ENCODE measurements around the gene SLC8A1. TPM values are rescaled to one million over a fixed set of nuclear protein-coding genes. Genes with fewer than 3 reads are reported as not detected.

SLC8A1 gene
- total RNA-seq, 3 donors from 2014 or later = 8.2 to 14.2 (median 12.2) TPM

GRCh38 chr2:40380721-40381120, 71.2 kb downstream of the SLC8A1 start:
- no peak overlapping the region for H3K4me3 ChIP-seq
- intact Hi-C loops (cut with DNase I; ENCODE audit: low total_unique reads) = no loop called here
- H3K4me1 ChIP-seq = no peaks in the 10 kb centered on the region
- peaks cover 6 to 17% of the 10 kb centered on the region in 2 donors for H3K9me3 ChIP-seq
- DNase-seq (ENCODE audit: low spot score in 2 of 2) = no peak
- H3K27me3 ChIP-seq = no peaks in the 10 kb centered on the region
- H3K36me3 ChIP-seq = no peaks in the 10 kb centered on the region
- TF ChIP-seq POLR2A (IDR thresholded peaks at IDR 0.05) (no peak), CTCF (IDR thresholded peaks at IDR 0.05) (no peak), POLR2AphosphoS5 (IDR thresholded peaks at IDR 0.05) (no peak)
- no peak overlapping the region for H3K27ac ChIP-seq

- intact Hi-C loops (cut with DNase I; ENCODE audit: low total_unique reads) = no loop called here
- Histone ChIP-seq H3K27ac (no peak overlapping the region), H3K36me3 (no peaks in the 10 kb centered on the region), H3K27me3 (no peaks in the 10 kb centered on the region), H3K4me3 (no peak overlapping the region), H3K4me1 (no peaks in the 10 kb centered on the region), H3K9me3 (peaks cover 6 to 17% of the 10 kb centered on the region in 2 donors)
- no peak for DNase-seq (ENCODE audit: low spot score in 2 of 2)
- TF ChIP-seq POLR2AphosphoS5 (IDR thresholded peaks at IDR 0.05) = no peak
- TF ChIP-seq CTCF (IDR thresholded peaks at IDR 0.05) = no peak
These were observed 71.8 kb downstream of the SLC8A1 start for GRCh38 chr2:40380041-40380440.

- Histone ChIP-seq H3K4me3 (no peak overlapping the region), H3K27ac (no peak overlapping the region), H3K9me3 (no peaks in the 10 kb centered on the region), H3K4me1 (no peaks in the 10 kb centered on the region), H3K27me3 (no peaks in the 10 kb centered on the region), H3K36me3 (no peaks in the 10 kb centered on the region)
- TF ChIP-seq POLR2AphosphoS5 (IDR thresholded peaks at IDR 0.05) (no peak), CTCF (IDR thresholded peaks at IDR 0.05) (no peak), POLR2A (IDR thresholded peaks at IDR 0.05) (no peak)
- intact Hi-C loops (cut with DNase I; ENCODE audit: low total_unique reads) = no loop called here
- DNase-seq (ENCODE audit: low spot score in 2 of 2) = no peak
These were observed 77.2 kb downstream of the SLC8A1 start for GRCh38 chr2:40374543-40375240.

- Histone ChIP-seq H3K27me3 (no peaks in the 10 kb centered on the region), H3K36me3 (no peaks in the 10 kb centered on the region), H3K4me1 (no peaks in the 10 kb centered on the region), H3K27ac (no peak overlapping the region), H3K9me3 (no peaks in the 10 kb centered on the region), H3K4me3 (no peak overlapping the region)
- intact Hi-C loops (cut with DNase I; ENCODE audit: low total_unique reads) = no loop called here
- no peak for TF ChIP-seq POLR2AphosphoS5 (IDR thresholded peaks at IDR 0.05)
- TF ChIP-seq POLR2A (IDR thresholded peaks at IDR 0.05) = no peak
- no peak for TF ChIP-seq CTCF (IDR thresholded peaks at IDR 0.05)
- no peak for DNase-seq (ENCODE audit: low spot score in 2 of 2)
These were observed 78.8 kb downstream of the SLC8A1 start for GRCh38 chr2:40373111-40373510.

- TF ChIP-seq CTCF (IDR thresholded peaks at IDR 0.05) = no peak
- TF ChIP-seq POLR2A (IDR thresholded peaks at IDR 0.05) = no peak
- TF ChIP-seq POLR2AphosphoS5 (IDR thresholded peaks at IDR 0.05) = no peak
- no peak overlapping the region for H3K27ac ChIP-seq
These were observed 79.5 kb downstream of the SLC8A1 start for GRCh38 chr2:40372283-40372985.

More at GRCh38 chr2:40372283-40372985, 79.5 kb downstream of the SLC8A1 start:
- Histone ChIP-seq H3K36me3 (no peaks in the 10 kb centered on the region), H3K4me3 (no peak overlapping the region), H3K4me1 (no peaks in the 10 kb centered on the region), H3K9me3 (no peaks in the 10 kb centered on the region), H3K27me3 (no peaks in the 10 kb centered on the region)
- intact Hi-C loops (cut with DNase I; ENCODE audit: low total_unique reads) = no loop called here
- DNase-seq (ENCODE audit: low spot score in 2 of 2) = no peak

Measured in breast epithelium (tissue), 4 donors.